T-helper 9 cell (primary cell): ENCODE data around the gene NET1.

ENCODE experiments used
- DNase-seq: peaks from one replicate; pipeline ENCODE4 v3.0.0-alpha.2; 2020

Gene NET1

GRCh38 chr10:5486853-5487235 lies 74.5 kb downstream of the NET1 start:
- DNase-seq, result no peak

- DNase-seq, result no peak
Observed at GRCh38 chr10:5488272-5489161, 76.2 kb downstream of the NET1 start.

GRCh38 chr10:5490032-5490431 lies 77.7 kb downstream of the NET1 start:
- no peak for DNase-seq

DNA sequence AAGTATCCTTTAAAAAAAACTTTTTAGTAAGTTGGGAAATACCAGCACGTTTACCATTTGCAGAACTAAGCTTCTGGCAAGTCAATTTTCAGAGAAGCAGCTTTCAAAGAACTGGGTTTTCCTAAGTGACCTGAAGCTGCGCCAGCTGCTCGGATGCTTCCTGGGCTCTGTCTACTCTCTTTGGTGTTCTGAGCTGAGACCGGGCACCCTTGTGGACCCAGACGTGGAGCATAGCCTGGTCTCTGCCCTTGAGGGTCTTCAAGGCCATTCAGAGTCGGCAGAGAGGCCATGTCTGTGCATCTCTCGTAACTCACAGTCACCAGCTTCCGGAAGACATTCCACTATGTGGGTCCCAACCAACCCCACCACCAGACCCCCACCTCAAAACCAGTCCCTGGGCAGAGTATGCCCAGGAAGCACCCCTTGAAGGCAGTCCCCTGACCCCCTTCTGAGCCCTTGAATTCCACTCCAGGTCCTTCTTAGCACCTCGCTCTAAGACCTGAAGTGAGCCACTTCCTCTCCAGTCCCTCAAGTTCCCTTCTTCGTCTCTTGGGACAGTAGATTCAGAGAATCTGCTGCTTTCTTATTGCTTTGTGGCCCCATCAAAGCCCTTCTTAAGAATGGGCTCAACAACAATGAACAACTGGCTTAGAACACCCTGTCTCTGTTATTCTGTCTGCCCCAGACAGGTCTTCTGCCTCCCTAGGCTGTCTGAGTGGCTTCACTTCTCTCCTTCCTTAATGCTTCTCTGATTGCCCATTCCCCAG lies 78.5 kb downstream of the NET1 start:
- DNase-seq, result no peak

DNA sequence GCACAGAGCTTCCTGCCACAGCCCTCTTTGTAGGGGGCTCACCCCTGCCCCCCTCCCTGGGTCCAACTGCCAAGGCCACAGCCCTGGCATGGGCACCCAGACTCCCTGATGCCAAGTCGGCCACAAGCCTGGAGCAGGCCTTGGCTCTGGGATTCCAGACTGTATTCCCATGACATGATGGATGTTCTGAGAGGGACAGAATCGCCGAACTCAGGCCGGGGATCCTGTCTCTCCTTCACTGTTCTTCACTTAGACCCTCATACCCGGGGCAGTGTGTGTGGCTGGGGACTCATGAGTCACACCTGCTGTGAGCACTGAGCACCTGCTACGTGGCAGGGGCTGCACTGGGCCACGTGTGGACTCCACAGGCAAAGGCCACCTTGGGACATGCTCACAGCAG lies 79.1 kb downstream of the NET1 start:
- no peak for DNase-seq

DNA sequence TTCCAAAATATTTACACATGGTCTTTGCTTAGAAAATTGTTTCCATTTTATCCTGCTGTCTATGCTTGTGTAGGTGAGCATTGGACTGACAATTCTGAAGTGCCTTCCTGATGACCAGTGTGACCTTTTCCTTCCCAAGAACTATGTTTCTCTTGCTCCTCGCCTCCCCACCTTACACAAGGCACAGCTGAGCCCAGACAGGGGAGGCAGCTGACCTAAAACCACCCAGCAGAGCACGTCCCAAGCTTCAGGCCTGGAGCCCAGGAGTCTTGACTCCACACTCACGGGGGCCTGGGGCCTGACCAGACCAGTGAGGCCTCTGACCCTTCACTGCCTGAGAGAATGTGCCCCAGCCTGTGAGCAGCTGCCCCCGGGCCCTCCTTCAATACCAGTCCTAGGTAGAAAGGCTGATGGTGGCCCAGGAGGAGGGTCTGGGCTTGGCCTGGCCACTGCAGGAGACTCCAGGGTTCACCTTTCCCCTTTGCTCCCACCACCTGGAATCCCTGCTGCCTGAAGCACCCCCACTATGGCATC lies 80.0 kb downstream of the NET1 start:
- DNase-seq, result no peak

DNA sequence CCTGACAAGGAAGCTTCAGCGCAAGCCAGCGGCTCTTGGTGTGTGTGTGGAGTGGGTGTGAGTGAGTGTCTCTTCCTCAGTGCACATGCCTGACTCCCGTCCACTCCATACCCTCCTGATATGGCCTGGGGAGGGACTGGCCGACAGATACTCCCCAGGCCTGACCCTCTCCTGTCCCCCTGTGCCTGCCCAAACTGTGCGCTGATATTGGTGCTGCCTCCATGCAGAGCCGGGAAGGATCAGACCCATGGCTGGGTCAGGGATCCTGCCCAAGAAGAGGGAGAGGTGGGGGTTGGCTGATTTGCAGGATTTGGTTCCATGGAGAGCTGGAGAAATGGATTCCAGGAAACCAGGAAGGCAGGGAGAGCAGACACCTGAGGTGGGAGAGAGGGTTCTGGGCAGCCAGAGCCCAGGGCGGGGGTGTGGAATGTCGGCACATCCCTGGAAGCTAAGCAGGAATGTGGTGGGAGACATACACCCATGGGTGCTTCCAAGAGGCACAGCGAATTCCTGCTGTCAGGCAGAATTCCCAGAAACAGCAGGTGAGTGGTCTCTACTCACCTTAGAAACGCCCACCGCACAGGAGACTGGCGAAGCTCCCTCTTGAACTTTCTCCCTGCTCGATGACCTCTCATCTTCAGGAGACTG lies 80.7 kb downstream of the NET1 start:
- DNase-seq, result no peak

DNA sequence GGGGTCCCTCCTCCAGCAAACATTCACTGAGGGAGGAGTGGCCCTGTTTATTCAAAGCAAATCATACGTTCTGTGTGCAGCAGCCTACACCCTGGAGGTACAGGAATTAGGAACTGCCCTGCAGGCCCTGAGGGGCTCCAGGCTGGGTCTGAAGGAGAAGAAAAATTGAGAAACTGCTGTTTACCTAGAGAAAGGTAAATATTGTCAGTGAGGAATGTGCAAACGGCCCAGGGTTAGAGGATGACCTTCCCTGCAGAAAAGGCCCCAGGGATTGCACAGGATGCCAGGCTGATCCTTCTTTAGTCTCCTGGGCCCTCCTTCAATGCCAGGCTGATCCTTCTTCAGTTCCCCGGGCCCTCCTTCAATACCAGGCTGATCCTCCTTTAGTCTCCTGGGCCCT lies 81.3 kb downstream of the NET1 start:
- no peak for DNase-seq

GRCh38 chr10:5494611-5495010 lies 82.3 kb downstream of the NET1 start:
- no peak for DNase-seq

- DNase-seq, result no peak
Observed at GRCh38 chr10:5496261-5497250, 84.2 kb downstream of the NET1 start.

GRCh38 chr10:5497289-5497688 lies 84.9 kb downstream of the NET1 start:
- no peak for DNase-seq

- DNase-seq, result no peak
Observed at GRCh38 chr10:5497948-5498730, 85.8 kb downstream of the NET1 start.

GRCh38 chr10:5498791-5499492 lies 86.6 kb downstream of the NET1 start:
- no peak for DNase-seq

GRCh38 chr10:5499493-5500140 lies 87.3 kb downstream of the NET1 start, which contains the start of gene CALML5:
Gene CALML5, minus strand, starts transcription at chr10:5499570. Its CDS starts 132 bp downstream, at chr10:5499438.
- no peak for DNase-seq

DNA sequence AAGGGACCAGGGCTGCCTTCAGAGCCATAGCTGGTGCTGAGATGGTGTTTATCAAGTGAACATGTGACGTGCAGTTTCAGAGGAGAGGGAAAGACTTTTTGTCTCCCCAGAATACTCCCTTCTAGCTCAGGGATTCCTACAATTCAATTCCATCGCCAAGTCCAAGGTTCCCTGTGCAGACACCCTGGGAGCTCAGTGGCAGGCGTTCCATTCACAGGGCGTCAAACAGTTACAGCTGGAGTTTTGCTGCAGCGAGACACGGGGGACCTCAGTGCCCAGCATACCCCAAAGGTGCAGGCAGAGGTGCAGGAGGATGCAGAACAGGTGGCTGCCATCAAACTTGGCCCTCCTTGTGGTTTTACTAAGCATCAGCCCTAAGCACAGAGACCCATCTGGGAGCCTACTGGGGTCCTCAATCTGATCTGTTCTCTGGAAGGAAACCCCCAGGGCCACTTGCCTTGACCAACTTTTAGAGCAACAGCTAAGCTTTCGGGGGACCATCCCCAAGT lies 87.9 kb downstream of the NET1 start:
- DNase-seq, result no peak

DNA sequence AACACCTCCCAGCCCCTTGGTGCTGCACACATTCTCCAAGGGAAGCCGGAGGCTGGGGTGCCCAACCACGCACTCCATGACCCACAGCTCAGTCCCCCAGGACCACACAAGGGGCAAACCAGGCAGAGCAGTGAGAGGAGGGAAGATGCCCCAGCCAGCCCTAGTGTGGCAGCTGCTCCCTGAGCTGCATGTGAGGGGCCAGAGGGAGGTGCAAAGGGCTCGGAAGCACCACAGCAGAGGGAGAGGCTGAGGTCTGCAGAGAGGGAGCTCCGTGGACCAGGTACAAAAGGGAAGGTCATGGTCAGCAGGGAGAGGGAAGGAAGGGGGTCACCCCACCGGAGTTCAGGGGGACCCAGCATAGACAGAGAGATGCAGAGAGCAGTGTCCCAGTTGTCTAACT lies 88.6 kb downstream of the NET1 start:
- no peak for DNase-seq

- DNase-seq, result no peak
Observed at GRCh38 chr10:5502061-5502521, 89.7 kb downstream of the NET1 start.

GRCh38 chr10:5502571-5503476 lies 90.5 kb downstream of the NET1 start:
- no peak for DNase-seq

GRCh38 chr10:5503477-5503835 lies 91.1 kb downstream of the NET1 start:
- DNase-seq, result no peak
